Measurements from ENCODE around the gene C11orf21. TPM values are rescaled to one million over a fixed set of nuclear protein-coding genes. Genes with fewer than 3 reads are reported as not detected.

Gene C11orf21
- total RNA-seq, 2 donors from 2014 or later = 13.6 to 16.6 TPM

GRCh38 chr11:2310073-2310785 is 8.5 kb upstream of the C11orf21 start:
- H3K4me1 Mint-ChIP-seq (ENCODE audit: low read depth) = peaks cover 12% of the 10 kb centered on the region
- DNase-seq (no peak), ATAC-seq (replicated peaks in 1 of 2) (no peak)
- no peaks in the 10 kb centered on the region for H3K9me3 Mint-ChIP-seq
- H3K36me3 Mint-ChIP-seq (ENCODE audit: insufficient read depth in 2 of 2) = no peaks in the 10 kb centered on the region
- no peaks in the 10 kb centered on the region for H3K27me3 Mint-ChIP-seq (ENCODE audit: low read depth)
- H3K27ac Mint-ChIP-seq = no peak overlapping the region
- no peak overlapping the region for H3K4me3 Mint-ChIP-seq

GRCh38 chr11:2309251-2310072 is 7.7 kb upstream of the C11orf21 start:
- DNase-seq (no peak), ATAC-seq (replicated peaks in 1 of 2) (no peak)
- H3K27me3 Mint-ChIP-seq (ENCODE audit: low read depth) = no peaks in the 10 kb centered on the region
- H3K9me3 Mint-ChIP-seq = no peaks in the 10 kb centered on the region
- peaks cover 12% of the 10 kb centered on the region for H3K4me1 Mint-ChIP-seq (ENCODE audit: low read depth)
- no peaks in the 10 kb centered on the region for H3K36me3 Mint-ChIP-seq (ENCODE audit: insufficient read depth in 2 of 2)
- H3K4me3 Mint-ChIP-seq = no peak overlapping the region
- no peak overlapping the region for H3K27ac Mint-ChIP-seq

- no peak overlapping the region for H3K27ac Mint-ChIP-seq
- H3K27me3 Mint-ChIP-seq (ENCODE audit: low read depth) = no peaks in the 10 kb centered on the region
- no peak for DNase-seq
- no peaks in the 10 kb centered on the region for H3K36me3 Mint-ChIP-seq (ENCODE audit: insufficient read depth in 2 of 2)
- no peaks in the 10 kb centered on the region for H3K9me3 Mint-ChIP-seq
- no peak overlapping the region for H3K4me3 Mint-ChIP-seq
- H3K4me1 Mint-ChIP-seq (ENCODE audit: low read depth) = peaks cover 12% of the 10 kb centered on the region
- ATAC-seq (replicated peaks in 1 of 2) = no peak
Measured at GRCh38 chr11:2308713-2309112, 7.0 kb upstream of the C11orf21 start.

GRCh38 chr11:2307501-2308331 is 6.0 kb upstream of the C11orf21 start:
- Mint-ChIP-seq H3K27me3 (ENCODE audit: low read depth) (no peaks in the 10 kb centered on the region), H3K9me3 (no peaks in the 10 kb centered on the region), H3K27ac (no peak overlapping the region), H3K4me1 (ENCODE audit: low read depth) (peaks cover 18% of the 10 kb centered on the region), H3K36me3 (ENCODE audit: insufficient read depth in 2 of 2) (no peaks in the 10 kb centered on the region), H3K4me3 (no peak overlapping the region)
- no peak for ATAC-seq (replicated peaks in 1 of 2)
- DNase-seq = no peak

GRCh38 chr11:2306877-2307500 is 5.3 kb upstream of the C11orf21 start:
- no peaks in the 10 kb centered on the region for H3K27me3 Mint-ChIP-seq (ENCODE audit: low read depth)
- H3K9me3 Mint-ChIP-seq = no peaks in the 10 kb centered on the region
- H3K36me3 Mint-ChIP-seq (ENCODE audit: insufficient read depth in 2 of 2) = no peaks in the 10 kb centered on the region
- H3K27ac Mint-ChIP-seq = peak overlapping the region; percentile 100
- no peak for ATAC-seq (replicated peaks in 1 of 2)
- H3K4me3 Mint-ChIP-seq = no peak overlapping the region
- no peak for DNase-seq
- H3K4me1 Mint-ChIP-seq (ENCODE audit: low read depth) = peaks cover 21% of the 10 kb centered on the region

GRCh38 chr11:2306452-2306823 is 4.7 kb upstream of the C11orf21 start:
- peak overlapping the region; percentile 75 to 98 for H3K4me3 Mint-ChIP-seq
- H3K27me3 Mint-ChIP-seq (ENCODE audit: low read depth) = no peaks in the 10 kb centered on the region
- H3K9me3 Mint-ChIP-seq = no peaks in the 10 kb centered on the region
- H3K36me3 Mint-ChIP-seq (ENCODE audit: insufficient read depth in 2 of 2) = peaks cover 0 to 2% of the 10 kb centered on the region in 2 donors
- H3K27ac Mint-ChIP-seq = peak overlapping the region; percentile 100
- peaks cover 21% of the 10 kb centered on the region for H3K4me1 Mint-ChIP-seq (ENCODE audit: low read depth)
- DNase-seq = no peak
- no peak for ATAC-seq (replicated peaks in 1 of 2)

GRCh38 chr11:2305788-2306451 is 4.2 kb upstream of the C11orf21 start:
- DNase-seq (peak; percentile 20 to 52), ATAC-seq (replicated peaks in 1 of 2) (peak in 1 of 2 donors; percentile 19)
- no peaks in the 10 kb centered on the region for H3K9me3 Mint-ChIP-seq
- H3K27ac Mint-ChIP-seq = peak overlapping the region; percentile 100
- peaks cover 0 to 2% of the 10 kb centered on the region in 2 donors for H3K36me3 Mint-ChIP-seq (ENCODE audit: insufficient read depth in 2 of 2)
- peaks cover 21% of the 10 kb centered on the region for H3K4me1 Mint-ChIP-seq (ENCODE audit: low read depth)
- H3K27me3 Mint-ChIP-seq (ENCODE audit: low read depth) = no peaks in the 10 kb centered on the region
- H3K4me3 Mint-ChIP-seq = peak overlapping the region; percentile 75 to 98

- DNase-seq (peak; percentile 89 to 91), ATAC-seq (replicated peaks in 1 of 2) (peak; percentile 48 to 52)
- Mint-ChIP-seq H3K36me3 (ENCODE audit: insufficient read depth in 2 of 2) (peaks cover 0 to 2% of the 10 kb centered on the region in 2 donors), H3K9me3 (no peaks in the 10 kb centered on the region), H3K4me3 (peak overlapping the region; percentile 75 to 98), H3K4me1 (ENCODE audit: low read depth) (peaks cover 27% of the 10 kb centered on the region), H3K27ac (no peak overlapping the region), H3K27me3 (ENCODE audit: low read depth) (no peaks in the 10 kb centered on the region)
Measured at GRCh38 chr11:2305140-2305778, 3.5 kb upstream of the C11orf21 start.

DNA sequence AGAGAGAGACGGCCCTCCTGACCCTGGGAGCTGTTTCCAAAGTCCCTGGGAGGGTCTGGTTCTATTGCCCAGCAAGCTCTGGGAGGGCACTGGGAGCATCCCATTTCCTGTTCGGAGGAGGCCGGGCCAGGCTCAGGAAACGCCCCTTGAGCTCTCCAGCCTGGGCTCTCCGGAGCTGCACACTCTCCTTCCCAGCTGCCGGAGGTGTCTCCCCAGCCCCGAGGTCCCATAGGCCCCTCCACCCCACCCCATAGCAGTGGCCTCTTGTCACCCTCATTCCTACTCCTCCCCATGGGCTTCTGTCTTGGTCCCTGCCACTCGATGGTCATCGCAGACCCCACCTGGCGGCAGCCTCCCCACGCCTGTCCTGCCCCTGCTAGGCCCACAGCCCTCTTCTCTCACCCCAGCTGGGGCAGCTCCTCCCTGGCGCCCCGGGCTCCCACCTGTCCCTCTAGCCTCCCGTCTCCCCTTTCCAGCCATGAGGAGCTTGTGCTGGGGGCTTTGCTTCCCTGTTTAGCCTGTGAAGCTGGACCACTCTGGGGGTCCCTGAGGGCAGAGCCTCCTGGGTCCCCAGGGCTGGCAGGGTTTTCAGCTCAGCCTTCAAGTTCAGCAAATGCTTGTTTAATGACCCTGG is 2.9 kb upstream of the C11orf21 start:
- Mint-ChIP-seq H3K9me3 (no peaks in the 10 kb centered on the region), H3K4me3 (peak overlapping the region in 1 of 2 donors; percentile 11), H3K27ac (no peak overlapping the region), H3K27me3 (ENCODE audit: low read depth) (no peaks in the 10 kb centered on the region), H3K36me3 (ENCODE audit: insufficient read depth in 2 of 2) (peaks cover 0 to 2% of the 10 kb centered on the region in 2 donors), H3K4me1 (ENCODE audit: low read depth) (peaks cover 28% of the 10 kb centered on the region)
- ATAC-seq (replicated peaks in 1 of 2) (no peak), DNase-seq (no peak)

DNA sequence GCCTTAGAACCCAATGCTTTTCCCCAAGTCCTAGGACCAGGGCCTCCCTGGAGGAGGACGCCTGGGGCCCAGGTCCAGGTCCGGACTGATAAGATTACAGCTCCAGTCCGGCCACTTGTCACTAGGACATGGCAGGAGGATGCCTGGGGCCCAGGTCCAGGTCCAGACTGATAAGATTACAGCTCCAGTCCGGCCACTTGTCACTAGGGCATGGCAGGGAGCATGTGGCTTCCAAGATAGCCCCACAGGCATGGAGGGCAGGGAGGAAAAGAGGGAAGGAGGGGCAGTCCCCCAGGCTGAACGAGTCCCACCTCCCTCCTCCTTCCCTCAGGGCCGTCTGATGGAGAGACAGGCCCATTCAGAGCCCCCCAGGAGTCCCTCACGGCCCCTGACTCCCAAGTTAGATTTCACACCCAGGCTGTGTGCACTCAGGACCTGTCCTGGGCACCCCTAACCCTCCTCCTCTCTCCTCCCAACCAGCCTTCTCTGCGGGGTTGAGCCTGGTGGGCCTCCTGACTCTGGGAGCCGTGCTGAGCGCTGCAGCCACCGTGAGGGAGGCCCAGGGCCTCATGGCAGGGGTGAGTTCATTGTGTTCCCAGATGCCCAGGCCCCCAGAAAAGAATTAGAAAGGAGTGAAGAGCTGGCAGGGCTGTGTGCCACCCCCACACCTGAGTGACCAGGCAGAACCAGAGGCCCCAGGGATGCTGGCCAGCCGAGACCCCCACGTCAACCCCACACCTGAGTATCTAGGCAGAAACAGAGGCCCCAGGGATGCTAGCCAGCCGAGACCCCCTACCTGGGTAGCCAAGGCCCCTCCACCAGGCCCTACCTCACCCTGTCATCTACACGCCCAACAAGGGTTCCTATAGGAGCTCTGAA is 2.1 kb upstream of the C11orf21 start:
- H3K36me3 Mint-ChIP-seq (ENCODE audit: insufficient read depth in 2 of 2) = peaks cover 0 to 2% of the 10 kb centered on the region in 2 donors
- peaks cover 33% of the 10 kb centered on the region for H3K4me1 Mint-ChIP-seq (ENCODE audit: low read depth)
- DNase-seq = no peak
- H3K4me3 Mint-ChIP-seq = peak overlapping the region; percentile 97 to 98
- no peaks in the 10 kb centered on the region for H3K27me3 Mint-ChIP-seq (ENCODE audit: low read depth)
- H3K27ac Mint-ChIP-seq = no peak overlapping the region
- no peak for ATAC-seq (replicated peaks in 1 of 2)
- no peaks in the 10 kb centered on the region for H3K9me3 Mint-ChIP-seq

Data from activated T-cell treated with anti-CD3 and anti-CD28 coated beads, Interleukin-2, amount 50 U/mL, for 72 hours (primary cell).